Measurements from ENCODE around the gene ELK1. TPM values are rescaled to one million over a fixed set of nuclear protein-coding genes. Genes with fewer than 3 reads are reported as not detected.

Gene ELK1
- total RNA-seq, 1 experiment from 2014 or later, result 39.0 TPM

GRCh38 chrX:47645530-47645929 lies 4.8 kb downstream of the ELK1 start:
- no peak for DNase-seq (ENCODE audit: low read depth)

GRCh38 chrX:47644557-47645091 lies 5.7 kb downstream of the ELK1 start:
- peak; percentile 19 for DNase-seq (ENCODE audit: low read depth)

- DNase-seq (ENCODE audit: low read depth), result peak; percentile 22
Observed at GRCh38 chrX:47643926-47644325, 6.4 kb downstream of the ELK1 start.

- DNase-seq (ENCODE audit: low read depth), result no peak
Observed at GRCh38 chrX:47638816-47639215, 11.5 kb downstream of the ELK1 start.

GRCh38 chrX:47637546-47638195 lies 12.7 kb downstream of the ELK1 start:
- DNase-seq (ENCODE audit: low read depth), result no peak

GRCh38 chrX:47634871-47635575 lies 15.3 kb downstream of the ELK1 start:
- no peak for DNase-seq (ENCODE audit: low read depth)

GRCh38 chrX:47633689-47634590 lies 16.4 kb downstream of the ELK1 start:
- no peak for DNase-seq (ENCODE audit: low read depth)

GRCh38 chrX:47632666-47633065 lies 17.7 kb downstream of the ELK1 start:
- no peak for DNase-seq (ENCODE audit: low read depth)

GRCh38 chrX:47631676-47632075 lies 18.7 kb downstream of the ELK1 start:
- no peak for DNase-seq (ENCODE audit: low read depth)

GRCh38 chrX:47629419-47630200 lies 20.8 kb downstream of the ELK1 start, which contains the start of gene CFP:
Gene CFP (minus strand): TSS chrX:47629930. CDS start chrX:47629844, 86 bp downstream.
- DNase-seq (ENCODE audit: low read depth), result no peak

- DNase-seq (ENCODE audit: low read depth), result no peak
Observed at GRCh38 chrX:47628982-47629381, 21.4 kb downstream of the ELK1 start.

- no peak for DNase-seq (ENCODE audit: low read depth)
Observed at GRCh38 chrX:47625365-47625764, 25.0 kb downstream of the ELK1 start.

GRCh38 chrX:47623540-47624027 lies 26.8 kb downstream of the ELK1 start:
- DNase-seq (ENCODE audit: low read depth), result peak; percentile 85

GRCh38 chrX:47621851-47622250 lies 28.5 kb downstream of the ELK1 start:
- DNase-seq (ENCODE audit: low read depth), result no peak

- no peak for DNase-seq (ENCODE audit: low read depth)
Observed at GRCh38 chrX:47620303-47620685, 30.1 kb downstream of the ELK1 start.

GRCh38 chrX:47619486-47620302 lies 30.7 kb downstream of the ELK1 start, which contains the start of gene SYN1:
Gene SYN1 (minus strand): TSS chrX:47619857. CDS start chrX:47619728, 129 bp downstream.
- DNase-seq (ENCODE audit: low read depth), result peak; percentile 80

- no peak for DNase-seq (ENCODE audit: low read depth)
Observed at GRCh38 chrX:47618923-47619485, 31.4 kb downstream of the ELK1 start.

- no peak for DNase-seq (ENCODE audit: low read depth)
Observed at GRCh38 chrX:47614618-47615017, 35.7 kb downstream of the ELK1 start.

- DNase-seq (ENCODE audit: low read depth), result no peak
Observed at GRCh38 chrX:47613082-47613481, 37.3 kb downstream of the ELK1 start.

GRCh38 chrX:47612418-47612817 lies 37.9 kb downstream of the ELK1 start:
- DNase-seq (ENCODE audit: low read depth), result no peak

All from RPMI7951 (cell line).